ENCODE results near the gene NRG2. TPM values are rescaled to one million over a fixed set of nuclear protein-coding genes. Genes with fewer than 3 reads are reported as not detected.

Gene NRG2
- total RNA-seq, 2 experiments from 2014 or later, result 0.10 to 0.14 TPM

DNA sequence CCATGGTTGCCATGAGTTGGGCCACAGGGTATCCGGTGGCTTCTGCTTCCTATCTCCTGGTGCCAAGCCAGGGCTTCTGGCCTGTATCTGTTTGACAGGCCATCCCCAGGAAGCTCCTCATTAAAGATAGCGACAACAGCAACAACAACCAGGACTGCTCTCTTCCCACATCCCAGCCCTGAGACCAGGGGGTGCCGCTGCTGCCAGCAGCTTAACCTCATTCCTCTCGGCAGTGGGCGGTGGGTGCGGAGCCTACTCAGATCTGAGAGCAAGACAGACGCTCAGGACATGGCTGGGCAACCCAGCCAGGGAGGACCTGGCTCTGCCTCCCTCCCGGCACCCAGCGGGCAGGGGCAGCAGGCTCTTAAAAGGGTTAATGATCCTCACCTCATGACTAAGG lies 149.2 kb downstream of the NRG2 start:
- no peak overlapping the region for H3K4me3 Mint-ChIP-seq
- H3K4me1 Mint-ChIP-seq, result no peaks in the 10 kb centered on the region
- no peak overlapping the region for H3K27ac Mint-ChIP-seq
- H3K36me3 Mint-ChIP-seq, result no peaks in the 10 kb centered on the region
- peaks cover 14% of the 10 kb centered on the region for H3K27me3 Mint-ChIP-seq
- no peaks in the 10 kb centered on the region for H3K9me3 Mint-ChIP-seq
- DNase-seq, result no peak

DNA sequence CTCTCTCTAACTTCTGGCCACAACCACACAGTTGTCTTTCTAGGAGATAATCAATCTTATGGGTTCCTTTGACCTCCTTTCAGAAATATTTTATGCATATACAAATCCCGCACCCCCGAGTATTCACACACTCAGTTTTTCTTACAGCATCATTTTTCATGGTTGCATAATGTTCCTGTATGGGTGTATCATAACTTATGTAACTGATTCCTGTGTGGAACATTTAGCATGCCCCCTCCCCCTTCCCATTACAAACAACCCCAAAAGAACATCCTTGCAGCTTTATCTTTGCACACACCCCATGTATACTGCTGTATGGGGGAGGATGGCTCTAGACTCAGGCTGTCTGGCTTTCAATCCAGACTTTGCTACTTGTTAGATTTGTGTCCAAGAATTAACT lies 153.7 kb downstream of the NRG2 start:
- DNase-seq, result no peak
- Mint-ChIP-seq H3K36me3 (no peaks in the 10 kb centered on the region), H3K27ac (no peak overlapping the region), H3K4me1 (no peaks in the 10 kb centered on the region), H3K27me3 (peaks cover 11% of the 10 kb centered on the region), H3K9me3 (no peaks in the 10 kb centered on the region), H3K4me3 (no peak overlapping the region)

DNA sequence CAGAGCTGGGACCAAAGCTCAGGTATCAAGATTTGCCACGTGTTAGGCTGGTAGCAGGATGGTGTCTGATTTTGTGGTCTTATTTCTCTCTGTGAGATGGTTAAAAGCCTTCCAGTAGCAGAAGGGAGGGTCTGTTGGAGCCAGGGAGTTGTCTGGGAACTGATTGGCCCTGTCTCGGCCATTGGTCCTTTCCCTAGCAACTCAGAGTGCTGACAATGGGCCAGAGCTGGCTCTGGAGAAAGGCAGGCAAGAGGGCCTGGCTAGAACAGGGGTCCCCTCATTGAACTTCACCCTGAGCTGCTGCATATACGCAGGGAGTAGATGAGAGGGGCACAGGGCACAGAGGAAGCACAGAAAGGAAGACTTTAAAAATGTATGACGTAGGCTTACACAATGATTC lies 154.7 kb downstream of the NRG2 start:
- no peak overlapping the region for H3K4me3 Mint-ChIP-seq
- no peak for DNase-seq
- H3K9me3 Mint-ChIP-seq, result no peaks in the 10 kb centered on the region
- no peaks in the 10 kb centered on the region for H3K4me1 Mint-ChIP-seq
- peaks cover 8% of the 10 kb centered on the region for H3K27me3 Mint-ChIP-seq
- H3K36me3 Mint-ChIP-seq, result no peaks in the 10 kb centered on the region
- H3K27ac Mint-ChIP-seq, result no peak overlapping the region

GRCh38 chr5:139886213-139886612 lies 156.9 kb downstream of the NRG2 start:
- H3K27ac Mint-ChIP-seq, result no peak overlapping the region
- no peaks in the 10 kb centered on the region for H3K36me3 Mint-ChIP-seq
- no peak for DNase-seq
- no peaks in the 10 kb centered on the region for H3K4me1 Mint-ChIP-seq
- H3K27me3 Mint-ChIP-seq, result peaks cover 8% of the 10 kb centered on the region
- no peaks in the 10 kb centered on the region for H3K9me3 Mint-ChIP-seq
- H3K4me3 Mint-ChIP-seq, result no peak overlapping the region

DNA sequence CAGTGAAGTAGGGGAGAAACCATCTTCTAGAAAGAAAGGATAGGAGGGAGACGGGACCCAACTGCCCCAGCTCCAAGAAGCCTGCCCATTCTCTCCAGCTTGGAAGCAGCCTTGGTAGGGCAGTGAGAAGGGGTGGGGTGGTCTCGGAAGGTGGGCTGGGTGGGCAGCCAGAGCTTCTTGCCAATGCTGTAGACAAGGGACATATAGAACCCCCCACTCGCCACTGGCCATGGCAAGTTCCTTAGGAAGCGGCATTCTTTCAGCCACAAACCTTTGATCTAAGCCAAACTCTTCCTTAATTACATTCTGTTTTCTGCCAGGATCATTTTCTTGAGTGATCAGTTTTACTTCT lies 157.3 kb downstream of the NRG2 start:
- Mint-ChIP-seq H3K4me1 (no peaks in the 10 kb centered on the region), H3K9me3 (no peaks in the 10 kb centered on the region), H3K36me3 (no peaks in the 10 kb centered on the region), H3K4me3 (no peak overlapping the region), H3K27me3 (peaks cover 8% of the 10 kb centered on the region), H3K27ac (no peak overlapping the region)
- no peak for DNase-seq

DNA sequence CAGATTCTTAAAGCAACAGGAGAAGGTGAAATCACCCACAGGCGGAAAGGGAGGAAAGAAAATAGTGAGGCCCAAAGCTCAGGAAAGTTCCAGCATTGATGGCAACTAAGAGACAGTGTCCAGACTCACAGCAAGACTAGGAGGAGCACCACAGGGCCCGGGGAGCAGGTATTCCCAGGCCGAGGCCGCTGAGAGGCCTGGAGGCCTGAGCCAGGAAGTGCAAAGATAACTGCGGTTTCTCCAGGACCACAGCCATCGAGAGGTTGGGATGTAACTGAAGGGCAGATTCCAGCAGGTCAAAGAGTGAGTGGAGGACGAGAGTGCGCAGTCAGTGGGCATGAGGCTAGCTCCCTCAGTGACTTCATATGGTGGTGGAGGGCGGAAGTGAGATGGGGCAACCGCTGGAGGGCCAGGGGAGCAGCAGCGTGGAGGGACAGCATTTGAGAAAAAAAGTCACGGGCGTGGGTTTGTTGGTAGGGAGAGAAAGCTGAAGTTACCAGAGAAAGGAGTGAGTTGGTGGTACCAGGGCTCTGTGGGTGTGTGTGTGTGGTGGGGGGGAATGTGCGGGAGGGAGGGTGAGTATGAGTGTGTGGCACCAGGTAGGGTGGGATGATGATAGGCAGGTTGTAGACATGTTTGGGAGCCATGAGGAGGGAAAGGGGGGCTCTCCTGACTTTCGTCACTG lies 157.8 kb downstream of the NRG2 start:
- Mint-ChIP-seq H3K27ac (no peak overlapping the region), H3K36me3 (no peaks in the 10 kb centered on the region), H3K4me3 (no peak overlapping the region), H3K27me3 (peaks cover 5% of the 10 kb centered on the region), H3K4me1 (no peaks in the 10 kb centered on the region), H3K9me3 (no peaks in the 10 kb centered on the region)
- no peak for DNase-seq

DNA sequence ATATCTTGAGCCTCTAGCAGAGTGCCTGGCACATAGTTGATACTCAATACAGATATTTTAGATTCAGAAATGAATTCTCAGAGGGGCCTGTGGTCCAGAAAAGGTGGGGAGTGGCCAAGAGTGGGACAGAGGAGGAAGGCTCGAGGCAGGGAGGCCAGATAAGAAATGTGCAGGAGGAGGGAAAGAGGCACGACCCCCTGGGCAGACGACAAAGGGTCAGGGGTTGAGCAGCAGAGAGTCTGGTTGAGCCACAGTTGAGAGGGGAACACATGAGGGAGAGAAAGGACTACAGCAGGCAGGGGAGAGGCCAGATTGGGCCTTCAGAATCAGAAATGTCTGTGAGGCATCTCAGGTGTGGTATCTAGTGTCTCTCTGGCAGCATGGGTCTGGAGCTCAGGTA lies 158.4 kb downstream of the NRG2 start:
- no peak overlapping the region for H3K4me3 Mint-ChIP-seq
- DNase-seq, result no peak
- H3K36me3 Mint-ChIP-seq, result no peaks in the 10 kb centered on the region
- H3K4me1 Mint-ChIP-seq, result no peaks in the 10 kb centered on the region
- H3K27me3 Mint-ChIP-seq, result peaks cover 3% of the 10 kb centered on the region
- no peaks in the 10 kb centered on the region for H3K9me3 Mint-ChIP-seq
- no peak overlapping the region for H3K27ac Mint-ChIP-seq

- H3K27me3 Mint-ChIP-seq, result peaks cover 3% of the 10 kb centered on the region
- H3K9me3 Mint-ChIP-seq, result no peaks in the 10 kb centered on the region
- no peak overlapping the region for H3K4me3 Mint-ChIP-seq
- DNase-seq, result no peak
- no peaks in the 10 kb centered on the region for H3K4me1 Mint-ChIP-seq
- H3K36me3 Mint-ChIP-seq, result no peaks in the 10 kb centered on the region
- no peak overlapping the region for H3K27ac Mint-ChIP-seq
These were observed 159.0 kb downstream of the NRG2 start for GRCh38 chr5:139884144-139884543.

- Mint-ChIP-seq H3K4me3 (no peak overlapping the region), H3K4me1 (no peaks in the 10 kb centered on the region), H3K36me3 (no peaks in the 10 kb centered on the region), H3K27ac (no peak overlapping the region), H3K27me3 (no peaks in the 10 kb centered on the region), H3K9me3 (no peaks in the 10 kb centered on the region)
- no peak for DNase-seq
These were observed 160.0 kb downstream of the NRG2 start for GRCh38 chr5:139882961-139883539.

- Mint-ChIP-seq H3K36me3 (no peaks in the 10 kb centered on the region), H3K4me3 (no peak overlapping the region), H3K27ac (no peak overlapping the region), H3K4me1 (no peaks in the 10 kb centered on the region), H3K9me3 (no peaks in the 10 kb centered on the region), H3K27me3 (no peaks in the 10 kb centered on the region)
- no peak for DNase-seq
These were observed 160.8 kb downstream of the NRG2 start for GRCh38 chr5:139882316-139882715.

GRCh38 chr5:139881143-139881733 lies 161.9 kb downstream of the NRG2 start:
- no peak overlapping the region for H3K4me3 Mint-ChIP-seq
- no peak overlapping the region for H3K27ac Mint-ChIP-seq
- H3K36me3 Mint-ChIP-seq, result no peaks in the 10 kb centered on the region
- no peaks in the 10 kb centered on the region for H3K27me3 Mint-ChIP-seq
- H3K4me1 Mint-ChIP-seq, result peaks cover 3% of the 10 kb centered on the region
- H3K9me3 Mint-ChIP-seq, result no peaks in the 10 kb centered on the region
- DNase-seq, result no peak

DNA sequence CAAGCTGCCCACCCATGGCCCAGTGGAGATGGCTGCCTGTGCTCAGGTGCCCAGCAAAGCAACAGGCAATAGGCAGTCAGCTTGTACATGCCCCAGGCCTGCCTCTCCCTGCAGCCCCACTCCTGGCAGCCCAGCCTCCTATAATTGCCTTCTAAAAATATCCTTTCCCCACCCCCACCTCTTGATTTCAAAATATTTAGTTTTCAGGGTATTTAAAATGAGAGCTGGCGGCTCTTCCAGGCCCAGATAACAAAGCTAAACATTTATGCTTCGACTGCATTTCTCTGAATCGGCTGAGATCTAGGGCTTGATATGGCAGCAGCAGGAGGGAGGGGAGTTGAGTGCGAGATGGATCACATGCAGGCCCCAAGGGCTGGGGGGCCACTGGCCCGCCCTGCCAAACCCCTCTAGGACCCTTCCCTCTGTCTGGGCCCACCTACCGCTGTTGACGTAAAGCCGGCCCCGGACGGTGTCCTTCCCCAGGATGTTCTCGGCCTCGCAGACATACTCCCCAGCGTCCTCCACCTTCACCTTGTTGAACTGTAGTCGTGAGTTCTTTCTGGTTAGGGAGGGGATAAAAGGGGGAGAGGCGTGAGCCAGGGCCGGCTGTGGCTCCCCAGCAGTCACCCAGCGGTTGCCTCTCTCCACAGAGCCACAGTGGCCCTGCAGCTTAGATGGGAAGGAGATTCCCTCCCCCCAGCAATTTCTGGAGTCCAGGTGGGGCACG lies 162.5 kb downstream of the NRG2 start:
- Mint-ChIP-seq H3K4me3 (no peak overlapping the region), H3K36me3 (no peaks in the 10 kb centered on the region), H3K27ac (no peak overlapping the region), H3K4me1 (peaks cover 3% of the 10 kb centered on the region), H3K27me3 (no peaks in the 10 kb centered on the region), H3K9me3 (no peaks in the 10 kb centered on the region)
- no peak for DNase-seq

DNA sequence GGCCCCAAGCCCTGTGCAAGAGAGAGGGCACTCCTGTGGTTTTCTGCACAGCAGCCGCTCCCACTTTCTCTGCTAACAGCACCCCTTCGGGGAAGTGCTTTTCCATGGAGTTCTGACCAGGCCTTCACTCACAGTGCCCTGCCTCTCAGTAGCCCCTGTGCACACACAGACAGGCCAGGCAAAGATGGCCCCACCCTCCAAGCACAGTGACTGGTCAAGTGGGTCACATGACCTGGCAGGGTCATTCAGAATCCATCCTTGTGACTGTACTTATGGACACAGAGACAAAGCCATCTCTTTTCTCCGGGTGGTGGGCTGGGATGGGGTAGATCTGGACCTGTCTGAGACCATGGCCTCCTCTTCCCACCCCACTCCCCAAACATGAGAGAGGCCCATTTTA lies 165.0 kb downstream of the NRG2 start:
- H3K4me1 Mint-ChIP-seq, result peaks cover 3% of the 10 kb centered on the region
- H3K9me3 Mint-ChIP-seq, result no peaks in the 10 kb centered on the region
- H3K4me3 Mint-ChIP-seq, result no peak overlapping the region
- no peaks in the 10 kb centered on the region for H3K36me3 Mint-ChIP-seq
- H3K27ac Mint-ChIP-seq, result no peak overlapping the region
- DNase-seq, result no peak
- H3K27me3 Mint-ChIP-seq, result peaks cover 8% of the 10 kb centered on the region

- H3K9me3 Mint-ChIP-seq, result no peaks in the 10 kb centered on the region
- no peaks in the 10 kb centered on the region for H3K36me3 Mint-ChIP-seq
- H3K27me3 Mint-ChIP-seq, result peaks cover 9% of the 10 kb centered on the region
- peaks cover 3% of the 10 kb centered on the region for H3K4me1 Mint-ChIP-seq
- no peak overlapping the region for H3K27ac Mint-ChIP-seq
- H3K4me3 Mint-ChIP-seq, result no peak overlapping the region
- DNase-seq, result no peak
These were observed 165.9 kb downstream of the NRG2 start for GRCh38 chr5:139877129-139877597.

GRCh38 chr5:139875957-139876356 lies 167.1 kb downstream of the NRG2 start:
- Mint-ChIP-seq H3K4me1 (peaks cover 3% of the 10 kb centered on the region), H3K4me3 (no peak overlapping the region), H3K9me3 (no peaks in the 10 kb centered on the region), H3K27ac (no peak overlapping the region), H3K36me3 (no peaks in the 10 kb centered on the region), H3K27me3 (peaks cover 9% of the 10 kb centered on the region)
- DNase-seq, result no peak
